Measurements from ENCODE around the gene ABAT. TPM values are rescaled to one million over a fixed set of nuclear protein-coding genes. Genes with fewer than 3 reads are reported as not detected.

The ABAT gene
- total and polyA plus RNA-seq, 2 of the 8 experiments (the other 6 are each of a cell fraction or from before 2014, with no cell fraction given): 6.4 to 8.4 TPM

DNA sequence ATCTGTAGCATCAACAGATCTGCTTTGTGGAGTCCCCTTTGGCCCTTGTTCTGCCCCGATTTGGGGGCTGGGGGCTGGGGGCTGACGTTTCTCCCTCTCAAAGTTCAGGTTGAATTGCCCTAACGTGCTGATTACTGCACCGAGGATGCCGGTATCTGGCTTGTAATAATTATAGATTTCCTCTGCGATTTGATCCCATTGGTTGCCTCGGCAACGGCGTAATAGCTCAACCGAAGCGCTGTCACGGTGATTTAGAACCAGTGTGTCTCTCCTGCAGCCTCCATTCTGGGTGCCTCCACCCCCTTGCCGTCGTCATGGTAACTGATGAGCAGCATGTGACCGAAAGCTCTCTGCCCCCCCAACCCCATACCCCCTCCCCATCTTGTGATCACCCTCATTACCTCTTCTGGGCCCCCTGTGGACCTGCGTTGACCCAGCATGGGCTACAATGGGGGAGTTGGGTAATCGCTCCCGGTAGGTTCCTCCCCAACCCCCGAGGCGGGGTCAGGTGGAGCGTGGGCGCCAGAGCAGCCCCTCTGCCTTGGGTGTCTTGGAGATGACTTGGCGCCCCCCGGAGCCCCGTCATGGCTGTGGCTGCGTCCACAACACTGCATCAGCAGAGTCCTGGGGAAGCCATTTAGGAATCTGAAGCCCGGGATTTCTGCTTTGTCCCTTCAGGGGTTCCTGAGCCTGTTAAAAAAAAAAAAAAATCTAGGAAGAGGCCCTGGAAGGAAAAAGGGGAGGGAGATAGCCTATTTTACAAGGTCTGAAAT lies 38.4 kb downstream of the ABAT start (continued):
- TF ChIP-seq EZH2 (IDR thresholded peaks at IDR 0.05; ENCODE audit: low read depth, low read length, severe bottlenecking) (no peak), NANOG (IDR thresholded peaks at IDR 0.05; ENCODE audit: insufficient read depth, low read depth, low read length, poor library complexity, severe bottlenecking) (no peak)
